ENCODE data around the gene MYRF.

DNA sequence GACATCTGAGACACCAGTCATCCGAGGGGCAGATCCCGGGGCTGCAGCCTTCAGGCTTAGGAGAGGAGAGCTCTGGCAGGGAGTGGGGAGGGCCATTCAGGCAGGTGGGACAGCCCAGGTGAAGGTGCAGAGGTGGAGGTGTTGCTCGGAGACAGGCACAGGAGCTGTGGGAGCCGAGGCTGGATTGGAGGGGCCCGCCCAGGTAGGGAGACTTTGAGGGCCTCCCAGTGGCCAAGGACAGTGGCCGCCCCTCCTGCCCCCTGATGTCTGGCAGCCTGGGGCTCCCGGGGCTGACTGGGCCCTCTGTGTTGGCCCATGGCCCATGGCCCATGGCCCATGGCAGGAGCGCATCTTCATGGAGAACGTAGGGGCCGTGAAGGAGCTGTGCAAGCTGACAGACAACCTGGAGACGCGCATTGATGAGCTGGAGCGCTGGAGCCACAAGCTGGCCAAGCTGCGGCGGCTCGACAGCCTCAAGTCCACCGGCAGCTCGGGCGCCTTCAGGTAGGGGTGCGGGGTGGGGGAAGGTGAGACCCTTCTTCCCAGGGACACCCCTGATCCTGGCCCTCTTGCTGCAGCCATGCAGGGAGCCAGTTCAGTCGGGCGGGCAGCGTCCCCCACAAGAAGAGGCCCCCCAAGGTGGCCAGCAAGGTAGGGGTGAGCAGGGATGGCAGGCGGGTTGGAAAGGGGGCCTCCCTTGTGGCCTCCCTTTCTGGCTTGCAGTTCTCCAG is 26.6 kb downstream of the MYRF start:
- no peak for TF ChIP-seq EP300 (IDR thresholded peaks at IDR 0.05; ENCODE audit: low read depth in 2 of 2, low read length in 2 of 2)
- no peak for TF ChIP-seq EP300 (CRISPR knock-in tag; IDR thresholded peaks at IDR 0.05; ENCODE audit: borderline replicate concordance)
- no peak for TF ChIP-seq TAF1 (CRISPR knock-in tag; IDR thresholded peaks at IDR 0.05)
- TF ChIP-seq, protein P1, sequence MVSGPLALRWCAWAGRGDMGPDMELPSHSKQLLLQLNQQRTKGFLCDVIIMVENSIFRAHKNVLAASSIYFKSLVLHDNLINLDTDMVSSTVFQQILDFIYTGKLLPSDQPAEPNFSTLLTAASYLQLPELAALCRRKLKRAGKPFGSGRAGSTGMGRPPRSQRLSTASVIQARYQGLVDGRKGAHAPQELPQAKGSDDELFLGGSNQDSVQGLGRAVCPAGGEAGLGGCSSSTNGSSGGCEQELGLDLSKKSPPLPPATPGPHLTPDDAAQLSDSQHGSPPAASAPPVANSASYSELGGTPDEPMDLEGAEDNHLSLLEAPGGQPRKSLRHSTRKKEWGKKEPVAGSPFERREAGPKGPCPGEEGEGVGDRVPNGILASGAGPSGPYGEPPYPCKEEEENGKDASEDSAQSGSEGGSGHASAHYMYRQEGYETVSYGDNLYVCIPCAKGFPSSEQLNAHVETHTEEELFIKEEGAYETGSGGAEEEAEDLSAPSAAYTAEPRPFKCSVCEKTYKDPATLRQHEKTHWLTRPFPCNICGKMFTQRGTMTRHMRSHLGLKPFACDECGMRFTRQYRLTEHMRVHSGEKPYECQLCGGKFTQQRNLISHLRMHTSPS (CRISPR knock-in tag; IDR thresholded peaks at IDR 0.05; ENCODE audit: low read depth) = no peak
- TF ChIP-seq RBAK (CRISPR knock-in tag; IDR thresholded peaks at IDR 0.05) = no peak
- TF ChIP-seq ZKSCAN1 (IDR thresholded peaks at IDR 0.05; ENCODE audit: low read length) = no peak

Measured in HepG2 (cell line).